NCI-H345 treated with DMSO at 0.1 percent for 48 hours (cell line): Measurements from ENCODE around the gene PRKN.
"Not testable (repeated sequence)": the region's sequence is repeated elsewhere in the genome, so short reads cannot be mapped to it uniquely, and the experiment has no call there.

Experiments used
- DNase-seq: peaks from one replicate; lab custom pipeline; 2025; ENCODE audit not compliant: unreplicated experiment; lab: John Stamatoyannopoulos, UW

PRKN gene

DNA sequence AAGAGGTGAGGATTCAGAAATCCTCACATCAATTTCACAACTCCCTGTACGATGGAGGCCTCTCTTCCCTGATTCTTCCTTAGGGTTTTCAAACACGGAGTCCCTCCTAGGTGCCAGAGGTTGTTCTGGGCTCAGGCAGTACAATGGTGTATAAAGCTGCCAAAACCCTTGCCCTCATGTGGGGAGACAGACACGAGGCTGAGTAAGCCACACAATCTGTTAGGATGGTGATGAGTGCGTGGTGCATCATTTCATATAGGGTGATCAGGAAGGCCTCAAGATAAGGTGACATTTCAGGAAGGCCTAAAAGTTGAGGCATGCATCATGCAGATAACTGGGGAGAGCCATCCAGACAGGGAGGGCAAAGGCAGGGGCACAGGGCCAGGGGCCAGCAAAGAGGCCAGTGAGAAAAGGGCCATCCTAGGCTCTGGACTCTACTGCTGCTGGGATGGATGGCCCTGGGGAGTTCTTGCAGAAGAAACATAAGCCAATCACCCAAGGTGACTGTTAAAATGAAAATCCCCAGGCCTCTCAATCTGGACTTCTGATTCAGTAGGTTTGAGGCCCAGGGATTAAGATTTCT lies 186.5 kb downstream of the PRKN start:
- no peak for DNase-seq

DNA sequence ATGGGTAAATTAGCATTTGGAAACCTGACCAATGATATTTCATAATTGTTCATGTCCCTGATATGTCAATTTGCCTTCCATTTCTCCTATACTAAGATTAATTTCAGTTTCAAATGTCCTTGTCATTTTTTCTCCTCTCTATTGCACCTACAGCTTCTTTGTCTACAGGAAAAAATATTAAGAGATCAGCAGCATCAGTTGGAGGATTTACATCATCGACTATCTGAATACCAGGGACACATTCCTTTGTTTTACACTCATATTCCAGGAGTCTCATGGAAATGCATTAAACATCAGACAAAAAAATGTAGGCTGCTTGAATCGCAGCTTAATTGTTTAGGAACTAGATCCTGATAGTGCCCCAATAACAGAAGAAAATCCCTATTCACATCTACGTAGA lies 188.2 kb downstream of the PRKN start:
- DNase-seq, result no peak

DNA sequence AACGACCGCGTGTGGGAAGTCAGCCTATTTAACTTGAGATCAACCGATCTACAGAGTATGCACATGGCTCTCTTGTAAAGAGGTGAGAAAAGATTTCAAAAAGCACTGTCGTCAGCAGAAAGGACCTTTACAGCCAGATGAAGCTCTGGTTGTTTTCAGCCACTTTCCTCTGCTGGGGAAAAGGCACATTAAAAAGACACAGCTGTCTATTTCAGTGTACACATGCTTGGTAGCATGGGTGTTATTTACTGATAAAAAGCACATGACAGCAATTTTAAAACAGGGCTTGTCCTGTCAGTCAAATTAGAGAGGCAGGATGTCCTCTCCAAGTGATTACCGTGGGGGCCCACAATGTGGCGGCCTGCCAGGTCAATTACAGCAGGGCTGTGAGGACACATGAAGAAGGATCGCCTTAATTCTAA lies 188.9 kb downstream of the PRKN start:
- no peak for DNase-seq

DNA sequence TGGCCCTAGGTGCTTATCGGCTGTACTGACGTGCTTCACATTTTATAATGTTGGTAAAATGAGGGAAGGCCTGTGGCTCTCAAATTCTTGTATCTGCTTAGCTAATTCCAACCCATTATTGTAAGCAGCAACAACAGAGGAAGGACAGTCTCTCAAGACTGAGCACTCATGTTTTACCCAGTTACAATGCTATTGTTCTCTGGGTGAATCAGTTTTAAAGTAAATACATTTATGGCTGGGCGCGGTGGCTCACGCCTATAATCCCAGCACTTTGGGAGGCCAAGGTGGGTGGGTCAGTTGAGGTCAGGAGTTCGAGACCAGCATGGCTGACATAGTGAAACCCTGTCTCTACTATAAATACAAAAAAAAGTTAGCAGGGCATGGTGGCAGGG lies 194.6 kb downstream of the PRKN start:
- DNase-seq, result no peak

DNA sequence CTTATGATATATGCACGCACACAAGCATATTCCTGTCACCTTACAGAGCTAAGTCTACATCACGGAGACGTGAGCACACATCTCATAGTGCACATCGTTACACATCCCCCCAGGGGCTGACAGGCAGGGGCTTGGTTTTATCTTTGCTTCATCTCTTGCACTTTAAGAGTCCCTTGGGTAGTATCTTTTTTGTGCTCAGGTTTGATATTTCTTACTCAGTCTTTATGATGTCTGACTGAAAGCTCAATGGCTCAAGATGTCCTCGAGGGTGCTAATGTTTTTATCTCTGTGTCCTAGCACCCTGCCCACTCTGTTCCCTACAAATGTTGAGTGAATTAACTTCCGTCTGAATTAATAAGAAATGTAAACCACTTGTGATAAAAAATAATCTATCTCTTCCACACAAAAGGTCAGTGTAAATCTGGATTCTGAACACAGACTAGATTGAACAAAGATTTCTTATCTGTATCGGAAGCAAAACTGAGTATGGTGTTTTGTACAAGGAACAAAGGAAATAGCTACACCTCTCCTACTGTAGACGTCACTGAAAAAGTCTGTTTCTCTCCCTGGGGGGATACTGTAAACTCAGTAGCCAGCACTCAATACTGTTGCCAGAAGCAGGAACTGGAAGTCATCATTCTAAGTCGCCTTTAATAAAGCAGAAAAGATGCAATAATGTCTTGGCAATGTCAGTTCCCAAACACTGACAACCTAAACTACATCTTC lies 195.1 kb downstream of the PRKN start:
- DNase-seq, result no peak

DNA sequence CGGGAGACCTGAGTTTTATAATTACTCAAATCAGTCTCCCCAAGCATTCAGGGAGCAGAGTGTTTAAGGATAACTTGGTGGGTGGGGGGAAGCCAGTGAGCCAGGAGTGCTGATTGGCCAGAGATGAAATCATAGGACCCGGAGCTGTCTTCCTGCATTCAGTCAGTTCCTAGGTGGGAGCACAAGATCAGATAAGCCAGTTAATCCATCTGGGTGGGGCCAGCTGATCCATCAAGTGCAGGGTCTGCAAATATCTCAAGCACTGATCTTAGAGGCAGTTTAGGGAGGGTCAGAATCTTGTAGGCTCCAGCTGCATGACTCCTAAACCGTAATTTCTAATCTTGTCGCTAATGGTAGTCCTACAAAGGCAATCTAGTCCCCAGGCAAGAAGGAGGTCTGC lies 196.2 kb downstream of the PRKN start:
- not testable (repeated sequence) for DNase-seq

DNA sequence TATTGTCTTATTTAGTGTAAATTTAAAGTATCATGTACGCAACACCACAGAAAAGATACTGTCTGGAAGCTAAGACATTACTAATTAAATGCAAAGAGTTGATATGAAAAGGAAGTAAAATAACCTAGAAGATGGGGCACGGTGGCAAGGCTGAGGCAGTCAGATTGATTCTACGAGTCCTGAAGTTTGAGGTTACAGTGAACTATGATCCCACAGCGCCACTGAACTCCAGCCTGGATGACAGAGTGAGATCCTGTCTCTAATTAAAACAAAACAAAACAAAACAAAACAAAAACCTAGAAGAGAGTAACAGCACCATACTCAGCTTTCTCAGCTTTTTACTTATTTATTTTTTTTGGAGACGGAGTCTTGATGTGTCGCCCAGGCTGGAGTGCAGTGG lies 199.0 kb downstream of the PRKN start:
- DNase-seq, result no peak

DNA sequence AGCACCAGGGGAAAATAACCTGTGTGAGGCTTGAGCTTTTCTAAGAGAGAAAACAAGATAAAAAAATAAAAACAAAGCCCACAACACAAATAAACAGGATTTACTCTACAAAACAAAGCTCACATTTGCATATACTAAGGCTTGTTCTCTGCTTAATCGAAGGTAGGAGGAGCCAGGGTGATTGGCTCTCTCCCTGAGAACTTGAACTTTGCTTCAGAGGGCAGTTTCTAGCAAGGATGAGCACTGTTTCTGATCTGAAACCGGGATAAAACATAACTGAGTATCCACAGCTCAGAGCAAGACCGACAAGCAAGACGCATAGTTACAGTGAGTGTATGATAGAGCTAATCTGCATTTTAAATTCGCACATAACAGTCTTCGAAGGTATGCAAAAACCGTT lies 200.6 kb downstream of the PRKN start:
- no peak for DNase-seq

DNA sequence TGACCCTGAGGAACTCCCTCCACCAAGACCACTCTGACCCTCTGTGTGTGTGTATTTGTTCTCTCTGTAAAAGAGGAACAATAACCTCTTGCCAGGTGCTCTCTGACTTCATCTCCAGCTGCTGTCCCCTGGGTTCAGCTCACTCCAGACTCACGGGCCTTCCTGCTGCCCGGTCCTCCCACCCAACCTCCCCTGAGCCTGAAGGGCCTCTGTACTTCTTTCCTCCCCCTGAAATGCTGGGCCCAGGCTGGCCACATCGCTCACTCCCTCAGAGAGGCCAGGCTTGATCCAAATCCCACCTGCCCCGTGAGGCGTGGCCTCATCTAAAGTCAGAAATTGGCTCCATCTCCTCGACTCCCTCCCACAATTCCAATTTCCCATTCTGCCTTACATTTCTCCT lies 202.4 kb downstream of the PRKN start:
- DNase-seq, result no peak

DNA sequence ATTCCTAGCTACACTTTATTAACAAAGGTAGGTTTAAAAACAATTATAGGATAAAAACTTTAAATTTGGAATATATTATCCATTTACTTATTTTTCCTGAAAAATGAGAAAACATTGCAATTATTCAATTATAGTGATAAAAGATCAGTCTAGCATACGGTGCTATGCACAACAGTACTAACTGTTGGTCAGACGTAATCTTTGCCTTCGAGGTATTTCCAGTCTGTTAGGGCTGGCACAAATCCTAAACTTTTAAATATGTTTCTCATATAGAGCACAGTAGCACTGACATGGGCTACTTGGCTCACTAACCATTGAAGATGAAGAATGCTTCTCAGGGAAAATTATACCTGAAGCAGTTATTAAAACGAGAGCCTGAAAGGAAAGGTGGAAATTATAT lies 214.8 kb downstream of the PRKN start:
- no peak for DNase-seq

DNA sequence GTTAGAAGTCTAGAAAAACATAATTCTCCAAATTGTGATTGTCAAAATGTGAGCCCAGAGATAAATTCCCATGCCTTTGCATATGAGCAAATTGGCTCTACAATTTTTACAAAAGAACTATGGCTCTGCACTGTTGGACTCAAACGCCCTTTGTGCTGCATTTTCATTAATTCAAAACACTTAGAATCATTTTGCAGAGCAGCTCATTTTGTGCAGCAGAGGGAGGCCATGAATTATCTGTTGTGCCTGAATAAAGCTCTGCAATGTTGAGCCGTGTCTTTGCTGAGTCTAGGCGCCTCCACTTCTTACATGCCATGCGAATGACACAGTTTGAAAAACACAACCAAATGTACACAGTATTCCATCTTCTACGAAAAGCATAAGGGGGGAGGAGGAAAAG lies 230.2 kb downstream of the PRKN start:
- no peak for DNase-seq

DNA sequence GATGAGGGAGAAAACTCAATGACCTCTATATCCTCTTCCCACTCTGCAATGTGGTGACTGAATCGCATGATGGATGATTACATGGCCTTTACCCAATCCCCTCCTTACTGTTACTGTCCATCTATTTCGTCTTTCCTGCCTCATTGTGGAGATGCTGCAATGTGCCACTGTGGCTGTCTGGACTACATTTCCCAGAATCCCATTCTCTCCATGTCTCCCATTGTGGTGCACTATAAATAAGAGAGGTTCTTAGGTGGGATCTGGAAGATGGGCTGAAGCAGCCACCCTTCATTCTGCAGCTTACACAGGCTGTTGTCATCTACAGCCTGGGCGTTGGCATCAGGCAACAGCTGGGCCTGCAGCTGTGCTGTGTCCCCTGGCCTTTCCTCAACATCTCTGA lies 233.6 kb downstream of the PRKN start:
- DNase-seq, result no peak

DNA sequence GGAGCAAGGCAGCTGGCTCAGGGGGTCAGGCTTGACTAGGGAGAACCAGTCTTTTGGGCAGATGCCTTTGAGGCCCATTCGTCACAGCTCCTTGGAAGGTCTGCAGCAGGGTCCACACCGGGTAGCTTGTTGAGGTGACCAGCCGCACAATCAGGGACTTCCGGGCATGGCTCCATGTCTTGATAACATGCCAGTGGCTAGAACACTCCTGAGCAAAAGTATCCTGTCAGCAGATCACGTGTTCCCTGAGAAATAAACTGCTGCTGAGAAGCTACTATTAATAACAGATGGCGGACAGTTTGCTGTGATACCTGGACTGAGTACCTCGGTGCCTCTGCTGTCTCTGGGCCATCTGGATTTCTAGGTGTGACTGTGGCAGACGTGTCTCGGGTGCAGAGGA lies 235.9 kb downstream of the PRKN start:
- DNase-seq, result no peak

DNA sequence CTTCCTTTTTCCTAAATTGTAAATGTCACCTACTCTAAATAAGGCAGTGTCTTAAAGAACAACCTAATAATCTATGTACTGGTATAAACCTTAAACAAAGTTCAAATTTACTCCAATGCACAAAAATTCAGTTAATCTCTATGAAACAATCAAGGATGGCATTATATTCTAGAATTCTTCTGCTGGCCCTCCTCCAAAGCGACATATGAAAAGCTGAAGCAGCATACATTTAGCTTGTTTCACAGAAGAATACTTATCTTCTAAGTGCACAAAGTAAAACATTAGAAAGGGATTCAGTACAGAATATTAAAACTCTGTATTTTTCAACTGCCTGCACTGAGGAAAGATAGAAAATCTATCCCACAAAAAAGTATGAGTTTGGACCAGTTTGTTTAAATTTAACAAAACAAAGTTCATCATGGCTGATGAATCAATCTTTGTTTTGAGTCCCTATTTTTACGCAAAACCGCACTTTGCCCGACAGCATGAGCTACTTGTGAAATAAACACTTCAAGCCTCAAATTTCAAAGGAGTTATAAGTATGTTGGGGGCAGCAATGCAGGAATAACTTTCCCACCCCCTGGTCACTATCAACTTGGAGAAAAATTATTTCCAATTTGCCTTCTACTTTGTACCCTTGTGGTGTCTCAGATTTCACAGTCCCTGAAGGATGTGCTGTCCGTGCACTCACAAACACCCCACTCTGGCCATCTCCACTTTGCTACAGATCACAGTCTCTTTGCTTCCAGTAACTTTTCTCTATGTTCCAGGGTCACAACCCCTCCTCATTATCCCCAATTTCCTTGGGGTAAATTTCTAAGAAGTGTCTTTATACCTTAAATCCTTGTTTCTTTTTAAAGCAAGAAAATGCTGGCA lies 238.2 kb downstream of the PRKN start:
- DNase-seq, result no peak

DNA sequence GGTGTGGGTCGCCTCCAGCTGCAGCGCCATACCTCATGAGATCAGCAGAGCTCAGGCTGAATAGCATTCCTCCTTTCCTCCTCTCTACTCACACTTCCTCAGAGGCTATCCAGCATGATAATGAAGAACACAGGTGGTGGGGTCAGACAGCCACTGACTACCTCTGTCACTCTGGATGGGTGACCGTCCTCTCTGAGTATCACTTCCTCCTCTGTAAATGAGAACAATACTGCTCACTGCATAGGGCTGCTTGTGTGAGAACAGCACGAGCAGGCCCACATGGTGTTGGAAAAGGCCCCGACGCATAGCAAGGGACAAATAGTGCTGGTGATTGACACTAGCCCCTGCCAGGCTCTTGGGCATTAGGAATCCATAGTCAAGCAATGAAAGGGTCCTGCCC lies 239.1 kb downstream of the PRKN start:
- DNase-seq, result no peak

DNA sequence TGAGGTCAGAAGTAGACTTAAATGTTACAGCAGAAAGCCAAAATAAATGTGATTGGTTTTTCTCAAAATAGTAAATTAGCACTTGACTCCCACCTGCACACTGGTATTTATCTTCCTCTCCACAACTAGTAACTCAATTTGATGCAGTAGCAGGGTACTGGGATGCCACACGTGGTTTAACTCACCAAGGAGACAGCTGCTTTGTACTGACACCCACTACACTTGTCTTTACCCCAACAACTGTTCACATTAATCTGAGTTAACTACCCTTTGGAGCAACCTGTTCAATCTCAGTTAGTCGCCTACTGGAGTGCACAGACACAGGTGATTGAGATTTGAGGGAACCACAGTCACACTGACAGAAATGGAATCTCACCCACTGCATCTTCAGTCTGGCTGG lies 242.1 kb downstream of the PRKN start:
- DNase-seq, result no peak

DNA sequence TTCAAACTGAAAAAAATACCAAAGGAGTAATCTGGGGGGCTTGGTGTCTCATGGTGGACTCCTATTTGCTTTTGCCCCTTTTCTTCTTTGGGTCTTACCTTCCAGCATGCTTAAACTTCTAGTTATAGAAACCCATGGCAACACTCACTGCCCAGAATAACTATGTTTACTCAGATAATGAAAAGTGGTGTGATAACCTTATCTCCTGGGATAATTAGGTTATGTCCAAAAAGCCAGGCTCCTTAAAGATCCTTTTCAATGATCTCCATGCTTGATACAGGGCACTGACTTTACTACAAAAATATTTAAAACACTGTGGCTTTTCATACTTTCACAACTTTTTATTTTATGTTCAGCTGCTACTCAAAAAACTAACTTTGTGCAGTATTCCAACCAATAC lies 245.6 kb downstream of the PRKN start:
- DNase-seq, result no peak

DNA sequence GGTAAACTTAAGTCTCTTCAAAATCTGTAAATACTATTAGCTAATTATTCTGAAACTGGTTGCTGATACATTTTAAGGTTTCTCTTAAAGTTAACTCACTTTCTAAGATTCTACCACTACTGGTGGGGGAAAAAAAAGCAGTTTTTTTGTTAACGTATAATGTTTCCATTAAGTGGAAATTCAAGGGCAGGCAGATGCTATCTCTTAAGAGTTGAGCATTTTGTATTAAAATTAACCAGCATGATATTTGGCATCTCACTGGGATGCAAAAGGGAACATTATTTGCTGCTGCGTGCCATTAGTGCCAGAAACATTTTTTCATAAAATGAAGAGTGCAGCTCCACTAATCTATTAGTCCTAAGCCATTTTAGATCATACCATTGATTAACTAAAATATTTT lies 246.2 kb downstream of the PRKN start:
- no peak for DNase-seq

DNA sequence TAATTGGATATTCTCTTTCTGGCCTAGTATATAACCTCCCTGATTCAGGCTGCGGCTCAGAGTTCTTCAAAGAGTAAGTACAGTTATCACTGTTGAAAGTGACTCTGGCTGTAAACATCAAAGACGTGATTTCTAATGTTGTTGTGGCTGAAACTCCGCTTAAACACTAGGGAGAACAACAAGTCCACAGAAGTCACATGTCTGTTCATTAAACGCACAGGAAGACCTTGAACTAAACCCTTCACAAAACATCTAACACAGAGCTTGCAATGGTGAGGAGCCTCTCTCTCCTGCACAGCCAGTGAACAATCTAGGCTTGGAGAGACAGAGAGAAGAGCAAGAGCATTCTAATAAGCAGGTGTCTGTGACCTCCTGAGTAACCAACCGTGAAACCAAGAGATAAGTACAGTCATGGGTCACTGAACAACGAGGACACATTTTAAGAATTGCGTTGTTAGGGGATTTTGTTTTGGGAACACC lies 249.3 kb downstream of the PRKN start:
- no peak for DNase-seq

DNA sequence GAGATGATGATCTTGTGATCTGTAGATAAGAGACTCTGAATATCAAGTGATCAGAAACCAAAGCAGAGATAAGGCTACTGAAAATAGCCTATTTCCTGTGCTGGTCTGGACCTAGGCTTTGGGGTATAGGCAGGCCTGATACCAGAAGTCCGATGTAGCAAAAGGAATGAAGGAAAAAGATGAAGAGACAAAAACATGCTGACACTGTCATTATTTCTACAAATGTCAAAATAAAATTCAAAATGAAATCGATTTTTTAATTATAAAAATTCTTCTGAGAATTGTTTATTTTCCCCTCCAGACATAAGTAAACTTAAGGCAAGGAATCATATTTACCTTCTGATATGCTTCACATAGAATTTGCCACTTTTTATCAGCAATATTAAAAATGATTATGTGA lies 252.8 kb downstream of the PRKN start:
- DNase-seq, result no peak

DNA sequence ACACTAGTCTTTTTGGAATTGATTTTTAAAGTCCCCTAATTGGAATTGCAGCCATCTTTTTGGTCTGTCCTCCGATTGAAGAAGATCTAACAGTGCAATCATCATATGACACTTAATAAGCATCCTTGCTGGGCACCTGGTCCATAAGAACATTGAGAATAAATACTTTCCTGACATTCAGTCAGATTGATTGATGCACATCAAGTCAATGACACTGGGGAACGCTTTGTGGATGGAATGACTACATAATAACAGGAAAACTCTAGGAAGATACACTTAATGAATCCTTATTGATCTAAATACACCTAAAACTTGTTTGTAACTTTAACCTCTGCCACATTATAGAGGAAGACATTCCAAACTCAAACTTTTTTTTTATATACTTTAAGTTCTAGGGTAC lies 255.7 kb downstream of the PRKN start:
- DNase-seq, result no peak

DNA sequence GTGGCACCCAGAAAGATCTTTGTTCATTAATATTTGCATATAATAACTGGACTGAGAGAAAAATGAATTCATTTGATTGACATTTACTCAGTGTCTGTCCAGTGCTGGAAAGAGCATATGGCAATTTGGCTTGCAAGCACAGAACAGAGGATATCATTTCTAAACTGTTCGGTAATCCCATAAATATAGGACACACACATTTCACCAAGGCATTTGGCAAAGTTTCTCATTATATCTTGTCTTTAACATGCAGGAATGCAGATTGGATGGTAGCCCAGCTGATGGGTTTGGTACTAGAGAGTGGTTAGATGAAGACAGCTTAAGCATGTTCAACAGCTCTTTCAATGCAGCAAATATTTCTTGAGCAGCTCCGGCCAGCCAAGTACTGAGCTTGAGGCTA lies 259.2 kb downstream of the PRKN start:
- no peak for DNase-seq
